LNCAP (cell line): ENCODE results near the gene DISP2.

Experiments
- TF ChIP-seq, protein P1 (sequence below): fragments of 450-650 bp; IDR thresholded peaks from 2 replicates; pipeline ENCODE4 v1.5.1; 2017; ENCODE audit warnings: mild to moderate bottlenecking

DISP2 gene

DNA sequence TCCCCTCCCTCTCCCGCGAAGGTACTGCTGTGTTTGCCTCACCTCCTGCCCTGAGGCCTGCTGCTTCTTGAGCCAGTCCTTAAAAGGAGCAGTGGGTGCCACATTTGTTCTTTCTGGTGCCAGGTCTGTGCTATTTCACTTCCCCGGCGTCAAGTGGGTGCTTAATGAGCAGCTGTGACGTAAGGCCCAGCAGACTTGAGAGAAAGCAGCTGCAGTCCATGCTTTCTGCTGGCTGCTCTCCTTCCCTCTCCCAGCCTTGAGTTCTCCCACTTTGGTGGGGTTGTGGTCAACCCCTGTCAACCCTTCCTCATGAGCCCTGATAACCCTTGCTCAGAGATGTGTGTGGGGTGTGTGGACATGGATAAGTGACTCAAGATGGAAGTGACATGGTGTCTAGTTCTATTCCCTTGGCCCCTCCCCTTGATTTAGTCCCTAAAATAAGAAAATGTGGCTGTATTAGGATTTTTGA lies 27.6 kb upstream of the DISP2 start:
- TF ChIP-seq, protein P1, sequence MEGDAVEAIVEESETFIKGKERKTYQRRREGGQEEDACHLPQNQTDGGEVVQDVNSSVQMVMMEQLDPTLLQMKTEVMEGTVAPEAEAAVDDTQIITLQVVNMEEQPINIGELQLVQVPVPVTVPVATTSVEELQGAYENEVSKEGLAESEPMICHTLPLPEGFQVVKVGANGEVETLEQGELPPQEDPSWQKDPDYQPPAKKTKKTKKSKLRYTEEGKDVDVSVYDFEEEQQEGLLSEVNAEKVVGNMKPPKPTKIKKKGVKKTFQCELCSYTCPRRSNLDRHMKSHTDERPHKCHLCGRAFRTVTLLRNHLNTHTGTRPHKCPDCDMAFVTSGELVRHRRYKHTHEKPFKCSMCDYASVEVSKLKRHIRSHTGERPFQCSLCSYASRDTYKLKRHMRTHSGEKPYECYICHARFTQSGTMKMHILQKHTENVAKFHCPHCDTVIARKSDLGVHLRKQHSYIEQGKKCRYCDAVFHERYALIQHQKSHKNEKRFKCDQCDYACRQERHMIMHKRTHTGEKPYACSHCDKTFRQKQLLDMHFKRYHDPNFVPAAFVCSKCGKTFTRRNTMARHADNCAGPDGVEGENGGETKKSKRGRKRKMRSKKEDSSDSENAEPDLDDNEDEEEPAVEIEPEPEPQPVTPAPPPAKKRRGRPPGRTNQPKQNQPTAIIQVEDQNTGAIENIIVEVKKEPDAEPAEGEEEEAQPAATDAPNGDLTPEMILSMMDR: no peak

DNA sequence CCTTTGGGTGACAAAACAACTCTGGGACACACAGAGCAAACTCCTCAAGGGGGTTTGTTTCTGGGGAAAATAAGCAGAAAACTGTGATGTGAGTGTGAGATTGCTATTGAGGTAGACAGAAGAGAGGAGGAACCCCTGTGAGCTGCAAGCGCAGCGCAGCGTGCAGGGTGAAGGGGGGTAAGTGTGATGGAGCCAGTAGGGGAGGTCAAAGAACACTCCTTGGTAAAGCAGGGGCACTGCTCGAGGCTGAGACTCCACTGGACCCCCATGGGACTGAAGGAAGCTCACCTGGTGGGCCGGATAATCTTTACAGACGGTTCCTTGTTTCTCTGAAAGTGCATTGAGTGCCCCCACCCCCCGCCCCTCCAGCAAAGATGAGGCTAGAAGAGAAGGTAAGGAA lies 27.0 kb upstream of the DISP2 start:
- TF ChIP-seq, protein P1: no peak

DNA sequence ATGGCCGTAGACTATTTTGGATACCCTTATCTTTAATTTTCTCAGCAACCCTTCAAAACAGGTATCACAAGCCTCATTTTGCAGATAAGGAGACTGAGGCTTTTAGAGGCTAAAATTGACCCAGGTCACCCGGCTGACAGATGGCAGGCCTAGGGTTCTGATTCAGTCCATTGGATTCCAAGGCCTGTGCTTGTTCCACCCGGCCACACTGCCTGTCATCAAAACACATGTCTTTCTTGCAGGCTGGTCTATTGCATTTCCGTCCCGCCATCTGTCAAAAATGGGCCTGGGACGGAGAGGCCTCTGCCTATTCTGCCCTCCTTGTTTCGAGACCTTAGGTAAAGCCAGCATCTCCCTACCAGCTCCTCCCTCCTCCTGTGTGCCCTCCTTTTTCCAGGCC lies 26.4 kb upstream of the DISP2 start:
- TF ChIP-seq, protein P1: no peak

DNA sequence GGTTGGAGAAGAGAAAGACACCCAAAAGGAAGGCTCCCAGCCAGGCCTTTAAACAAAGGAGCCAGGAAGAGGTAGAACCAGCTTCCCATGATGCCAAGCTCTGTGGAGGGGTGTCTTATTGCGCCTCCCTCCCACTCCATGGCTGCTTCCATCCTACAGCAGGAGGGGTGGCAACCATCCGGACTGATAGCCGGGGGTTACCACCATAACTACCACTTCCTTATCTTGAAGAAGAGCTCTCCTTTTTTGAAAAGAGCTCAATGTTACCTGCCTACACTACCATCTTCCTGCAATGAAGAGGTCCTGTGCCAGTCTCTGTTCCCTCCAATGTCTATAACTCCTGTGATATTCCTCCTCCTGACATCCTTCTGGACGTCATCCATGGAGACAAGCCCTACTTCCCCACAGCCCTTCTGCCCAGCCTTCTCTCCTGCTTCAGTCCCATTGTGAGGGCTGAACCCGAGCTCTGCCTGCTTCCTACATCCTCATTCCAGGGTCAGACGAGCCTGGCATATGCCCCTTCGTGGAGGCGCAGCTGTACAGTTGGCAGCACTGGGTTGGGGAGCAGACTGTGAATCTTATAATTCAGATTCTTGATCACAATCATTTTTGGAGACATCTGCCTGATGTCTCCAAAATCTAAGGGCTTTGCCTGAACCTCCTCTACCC lies 25.8 kb upstream of the DISP2 start:
- TF ChIP-seq, protein P1: no peak

DNA sequence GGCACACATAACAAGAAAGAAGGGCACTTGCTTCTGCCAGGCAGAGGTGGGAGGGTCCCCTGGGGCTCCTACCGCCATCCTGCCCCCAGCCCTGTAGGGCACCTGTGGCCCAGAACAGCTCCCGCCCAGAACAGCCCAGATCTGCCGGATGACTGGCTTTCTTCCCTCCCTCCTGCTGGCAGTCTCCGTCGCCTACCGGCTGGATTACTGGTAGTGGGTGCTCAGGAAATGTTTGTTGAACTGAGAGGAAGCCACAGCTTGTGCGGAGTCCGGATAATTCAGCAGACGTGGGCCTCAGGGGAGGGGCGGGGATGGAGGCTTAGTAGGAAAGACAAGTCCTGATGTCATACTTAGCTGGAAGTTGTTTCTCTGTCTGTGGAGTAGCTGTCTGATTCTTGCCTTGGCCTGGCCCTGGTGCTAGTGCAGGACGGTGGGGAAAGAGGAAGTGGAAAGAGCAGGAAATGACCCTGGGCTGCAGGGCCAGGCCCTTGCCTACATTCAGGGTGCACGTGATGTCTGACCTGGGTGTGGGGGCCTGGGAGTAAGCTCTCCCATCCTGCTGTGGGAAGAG lies 24.0 kb upstream of the DISP2 start:
- TF ChIP-seq, protein P1: no peak

DNA sequence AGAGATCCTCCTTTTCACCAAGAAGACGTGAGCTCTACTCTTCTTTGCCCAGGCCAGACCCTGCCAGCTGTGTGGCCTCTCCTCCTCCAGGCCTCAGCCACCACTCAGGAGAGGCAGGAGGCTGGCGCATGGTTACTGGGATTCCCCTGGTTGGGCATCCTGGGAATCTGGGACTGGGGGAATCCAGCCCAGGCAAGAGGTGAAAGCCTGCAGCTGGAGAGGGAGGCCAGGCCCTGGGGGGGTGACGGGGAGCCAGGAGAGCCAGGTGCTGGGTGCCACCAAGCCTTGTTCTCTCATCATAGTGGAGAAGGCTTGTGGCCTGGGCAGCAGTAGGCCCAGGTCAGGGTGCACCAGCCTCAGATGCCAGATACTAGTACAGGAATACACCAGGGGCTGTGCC lies 23.5 kb upstream of the DISP2 start:
- TF ChIP-seq, protein P1: no peak

DNA sequence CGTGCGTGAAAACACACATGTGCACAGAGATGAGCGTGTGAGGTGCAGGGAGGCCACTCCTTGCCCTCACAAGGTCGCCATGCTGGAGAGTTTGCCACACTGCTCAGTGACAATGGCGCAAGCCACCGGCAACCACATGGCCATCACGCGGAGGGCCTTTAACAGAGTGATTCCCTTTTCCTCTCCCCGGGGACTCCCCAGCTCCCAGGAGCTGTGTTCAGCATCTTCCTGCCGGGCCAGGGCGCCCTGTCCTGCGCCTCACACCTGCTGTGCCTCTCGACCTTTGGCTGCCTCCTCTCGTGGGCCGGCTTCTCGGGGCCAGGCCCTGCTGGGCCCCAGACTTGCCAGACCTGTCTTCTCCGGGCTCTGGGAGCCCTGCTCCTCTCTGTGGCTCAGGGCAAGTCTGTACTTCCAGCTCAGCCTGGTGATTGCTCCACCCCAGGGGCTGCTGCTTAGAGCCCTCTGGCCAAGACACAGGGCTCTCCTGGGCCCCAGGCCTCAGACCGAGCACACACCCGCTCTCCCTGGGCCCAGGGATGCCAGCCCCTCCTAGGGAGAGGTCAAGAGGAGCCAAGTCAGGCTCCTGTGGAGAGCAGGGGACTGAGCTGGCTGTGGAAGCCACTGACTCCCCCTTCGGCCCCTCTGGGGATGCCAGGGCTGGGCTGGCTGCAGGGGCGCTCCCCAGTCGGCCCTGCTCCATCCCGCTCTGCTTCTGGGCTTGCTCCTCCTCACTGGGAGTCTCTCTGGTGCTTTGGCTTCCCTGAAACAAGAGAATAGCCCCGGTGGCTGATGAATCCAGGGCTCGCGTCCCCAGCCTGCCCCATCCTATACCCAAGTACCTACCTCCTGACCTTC lies 22.9 kb upstream of the DISP2 start:
- TF ChIP-seq, protein P1: no peak
